HepG2 (cell line): ENCODE results near the gene SLC23A2. TPM values are rescaled to one million over a fixed set of nuclear protein-coding genes. Genes with fewer than 3 reads are reported as not detected.

Experiments
- DMAP1 ChIP-seq: IDR thresholded peaks from 2 replicates; pipeline ENCODE4 v1.6.1; 2016
- GATAD2A ChIP-seq: IDR thresholded peaks from 2 replicates; pipeline ENCODE4 v1.6.1; 2016
- JUNB ChIP-seq: sonication (generic); formaldehyde crosslinking; IDR thresholded peaks from 2 replicates; pipeline ENCODE4 v1.8.0; 2022; ENCODE audit warnings: missing genetic modification reagents, mild to moderate bottlenecking, borderline replicate concordance
- NFIC ChIP-seq: IDR thresholded peaks from 2 replicates; pipeline ENCODE4 v1.6.1; 2012; ENCODE audit warnings: mild to moderate bottlenecking, low read length, inconsistent platforms
- PCBP2 ChIP-seq: fragments of 200-400 bp; formaldehyde crosslinking; optimal IDR thresholded peaks from 2 replicates; pipeline ENCODE3; 2018; ENCODE audit warnings: low read length, low read depth; ENCODE audit not compliant: poor library complexity, severe bottlenecking
- PHF5A ChIP-seq: IDR thresholded peaks from one replicate; pipeline ENCODE4 v1.6.1; 2018; ENCODE audit warnings: low read depth, missing genetic modification reagents; ENCODE audit not compliant: unreplicated experiment
- POLR2A ChIP-seq, 2 experiments: IDR thresholded peaks; 2 replicates each; pipeline ENCODE4 v1.6.1; 2011; ENCODE audit warnings: low read depth in 2 of 2, low read length in 2 of 2, mild to moderate bottlenecking in 1 of 2, moderate library complexity in 1 of 2; ENCODE audit not compliant: insufficient read depth in 1 of 2
- PPARG ChIP-seq: conservative IDR thresholded peaks from 2 replicates; pipeline ENCODE4 v1.6.1; 2016; ENCODE audit warnings: missing biosample characterization, missing genetic modification reagents
- RXRB ChIP-seq: IDR thresholded peaks from 2 replicates; pipeline ENCODE4 v1.6.1; 2016; ENCODE audit warnings: borderline replicate concordance, missing genetic modification reagents, missing compliant biosample characterization
- SP4 ChIP-seq: sonication (generic); formaldehyde crosslinking; IDR thresholded peaks from 2 replicates; pipeline ENCODE4 v1.8.1; 2023; ENCODE audit warnings: mild to moderate bottlenecking, missing genetic modification reagents
- SPEN ChIP-seq: sonication (generic); formaldehyde crosslinking; IDR thresholded peaks from 2 replicates; pipeline ENCODE4 v1.5.1; 2020; ENCODE audit warnings: low read depth, mild to moderate bottlenecking, missing genetic modification reagents
- ZFY ChIP-seq: sonication (generic); formaldehyde crosslinking; IDR thresholded peaks from 2 replicates; pipeline ENCODE4 v1.4.0; 2020; ENCODE audit warnings: missing genetic modification reagents
- ZNF160 ChIP-seq: sonication (generic); formaldehyde crosslinking; IDR thresholded peaks from 2 replicates; pipeline ENCODE4 v1.8.0; 2022; ENCODE audit warnings: mild to moderate bottlenecking, inconsistent platforms, missing genetic modification reagents
- ZNF20 ChIP-seq: sonication (generic); formaldehyde crosslinking; IDR thresholded peaks from 2 replicates; pipeline ENCODE4 v1.4.0; 2020; ENCODE audit warnings: mild to moderate bottlenecking, moderate library complexity, missing genetic modification reagents
- ZNF354B ChIP-seq: sonication (generic); formaldehyde crosslinking; IDR thresholded peaks from 2 replicates; pipeline ENCODE4 v1.8.0; 2022; ENCODE audit warnings: mild to moderate bottlenecking, missing genetic modification reagents
- ZNF556 ChIP-seq: sonication (generic); formaldehyde crosslinking; IDR thresholded peaks from 2 replicates; pipeline ENCODE4 v1.4.0; 2020; ENCODE audit warnings: mild to moderate bottlenecking, missing genetic modification reagents, borderline replicate concordance
- ZNF562 ChIP-seq: sonication (generic); formaldehyde crosslinking; IDR thresholded peaks from 2 replicates; pipeline ENCODE4 v1.8.0; 2022; ENCODE audit warnings: missing genetic modification reagents, borderline replicate concordance
- ZNF564 ChIP-seq: sonication (generic); formaldehyde crosslinking; IDR thresholded peaks from 2 replicates; pipeline ENCODE4 v1.8.1; 2023; ENCODE audit warnings: mild to moderate bottlenecking, missing genetic modification reagents
- ZNF720 ChIP-seq: sonication (generic); formaldehyde crosslinking; IDR thresholded peaks from 2 replicates; pipeline ENCODE4 v1.4.0; 2020; ENCODE audit warnings: missing genetic modification reagents
- ZNF749 ChIP-seq: sonication (generic); formaldehyde crosslinking; IDR thresholded peaks from 2 replicates; pipeline ENCODE4 v1.8.0; 2022; ENCODE audit warnings: mild to moderate bottlenecking, missing genetic modification reagents, moderate library complexity, borderline replicate concordance
- ZNF790 ChIP-seq: sonication (generic); formaldehyde crosslinking; IDR thresholded peaks from 2 replicates; pipeline ENCODE4 v1.8.0; 2022; ENCODE audit warnings: missing genetic modification reagents, mild to moderate bottlenecking, borderline replicate concordance
- polyA plus RNA-seq, 8 experiments: library from polyadenylated mRNA; depleted of rRNA in 3 of 8; stranded (reverse) in 7 of 8; unstranded in 1 of 8; fragments of >200 nt; fragmentation: Illumina TruSeq in 4 of 8; extraction: Trizol in 4 of 8; gene quantifications; 2 replicates each; pipeline versions ENCODE4 v1.2.1 to v1.2.3, GENCODE V29; 2011 to 2016; ENCODE audit warnings: low read depth in 4 of 8, missing spikeins in 1 of 8, mixed read lengths in 1 of 8; ENCODE audit not compliant: insufficient read depth in 1 of 8
- total RNA-seq, 5 experiments: library from RNA; depleted of rRNA; stranded (reverse); fragments of >200 nt; fragmentation: Illumina TruSeq; extraction: Trizol; gene quantifications; 2 replicates each; pipeline ENCODE4 v1.2.3, GENCODE V29; 2016; ENCODE audit warnings: low read depth in 1 of 5
- TF ChIP-seq, protein P1 (sequence below): sonication (generic); formaldehyde crosslinking; IDR thresholded peaks from 2 replicates; pipeline ENCODE4 v1.4.0; 2020; ENCODE audit warnings: missing genetic modification reagents
- TF ChIP-seq, protein P2 (sequence below): sonication (generic); formaldehyde crosslinking; IDR thresholded peaks from 2 replicates; pipeline ENCODE4 v1.8.0; 2022; ENCODE audit warnings: missing genetic modification reagents, mild to moderate bottlenecking, moderate library complexity, borderline replicate concordance
- TF ChIP-seq, protein P3 (sequence below): sonication (generic); formaldehyde crosslinking; IDR thresholded peaks from 2 replicates; pipeline ENCODE4 v1.8.0; 2023; ENCODE audit warnings: mild to moderate bottlenecking, missing genetic modification reagents
- TF ChIP-seq, protein P4 (sequence below): sonication (generic); formaldehyde crosslinking; IDR thresholded peaks from 2 replicates; pipeline ENCODE4 v1.8.0; 2022; ENCODE audit warnings: mild to moderate bottlenecking, missing genetic modification reagents, borderline replicate concordance

The SLC23A2 gene
- total and polyA plus RNA-seq, 2 of the 13 experiments (the other 11 are each of a cell fraction or from before 2014, with no cell fraction given): 42.2 to 51.2 TPM

DNA sequence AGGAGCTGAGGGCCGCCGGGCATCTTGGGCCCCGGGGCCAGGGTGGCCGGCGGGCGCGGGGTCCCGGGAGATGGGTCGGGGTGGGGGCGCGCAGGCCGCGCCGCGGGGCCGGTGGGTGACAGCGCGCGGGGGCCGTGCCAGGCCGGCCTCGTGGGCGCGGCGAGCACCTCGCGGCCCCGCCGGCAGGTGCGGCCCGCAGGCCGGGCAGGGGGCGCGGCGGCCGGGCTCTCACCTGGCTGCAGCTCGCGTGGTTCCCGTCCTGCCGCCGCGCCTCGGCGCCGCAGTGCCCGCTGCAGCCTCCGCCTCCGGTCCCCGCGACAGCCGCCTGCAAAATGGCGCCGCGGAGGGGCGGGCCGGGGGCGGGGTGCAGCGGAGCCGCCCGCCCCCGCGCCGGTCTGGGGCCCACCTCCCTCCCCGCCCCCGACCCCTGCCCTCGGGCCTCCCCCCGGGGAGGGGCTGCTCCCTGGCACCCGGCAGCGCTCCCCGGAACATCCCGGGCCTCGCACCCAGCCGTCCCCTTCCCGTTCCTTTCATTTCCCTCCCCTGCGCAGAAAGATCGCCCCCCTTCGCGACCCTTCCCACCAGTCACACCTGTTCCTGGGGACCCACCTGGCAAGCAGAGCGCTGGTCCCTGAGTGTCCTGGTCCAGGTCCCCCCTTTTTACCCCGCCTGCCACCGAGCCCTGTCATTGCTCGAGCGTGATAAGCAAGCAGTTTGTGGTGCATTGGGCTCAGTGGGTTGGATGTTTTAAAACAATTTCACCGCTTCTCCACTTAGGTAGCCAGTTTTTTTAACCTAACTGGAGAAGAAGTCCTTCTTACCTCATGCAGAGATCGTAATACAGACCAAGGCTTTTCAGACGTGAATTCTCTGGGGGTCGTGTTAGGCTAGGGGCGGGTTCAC is at the start of gene SLC23A2 (continued):
- TF ChIP-seq ZFY (CRISPR knock-in tag) (peak; percentile 35; the same call in 1 of the 2 replicates), ZNF20 (no peak), GATAD2A (CRISPR knock-in tag) (peak; percentile 25; the same call in 1 of the 2 replicates), ZNF790 (CRISPR knock-in tag) (no peak), ZNF720 (CRISPR knock-in tag) (no peak), ZNF556 (CRISPR knock-in tag) (peak; percentile 34; the same call in 1 of the 2 replicates), ZNF749 (CRISPR knock-in tag) (no peak), ZNF564 (CRISPR knock-in tag) (no peak; the same call in 1 of the 2 replicates), PPARG (no peak), JUNB (no peak), ZNF562 (no peak), PHF5A (CRISPR knock-in tag) (no peak), ZNF160 (peak; percentile 64; the same call in 1 of the 2 replicates), ZNF354B (CRISPR knock-in tag) (no peak), RXRB (peak; percentile 40; the same call in 1 of the 2 replicates), POLR2A (IDR thresholded peaks at IDR 0.05; ENCODE audit: insufficient read depth in 1 of 2, low read depth in 2 of 2, low read length in 2 of 2) (peak; percentile 18 to 79; a peak in 2 of 4 replicates), SP4 (CRISPR knock-in tag) (peak; percentile 74), PCBP2 (no peak), NFIC (no peak), SPEN (no peak; the same call in 1 of the 2 replicates), DMAP1 (peak; percentile 22; the same call in 1 of the 2 replicates)
- TF ChIP-seq, protein P1, sequence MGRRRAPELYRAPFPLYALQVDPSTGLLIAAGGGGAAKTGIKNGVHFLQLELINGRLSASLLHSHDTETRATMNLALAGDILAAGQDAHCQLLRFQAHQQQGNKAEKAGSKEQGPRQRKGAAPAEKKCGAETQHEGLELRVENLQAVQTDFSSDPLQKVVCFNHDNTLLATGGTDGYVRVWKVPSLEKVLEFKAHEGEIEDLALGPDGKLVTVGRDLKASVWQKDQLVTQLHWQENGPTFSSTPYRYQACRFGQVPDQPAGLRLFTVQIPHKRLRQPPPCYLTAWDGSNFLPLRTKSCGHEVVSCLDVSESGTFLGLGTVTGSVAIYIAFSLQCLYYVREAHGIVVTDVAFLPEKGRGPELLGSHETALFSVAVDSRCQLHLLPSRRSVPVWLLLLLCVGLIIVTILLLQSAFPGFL: no peak
- TF ChIP-seq, protein P2, sequence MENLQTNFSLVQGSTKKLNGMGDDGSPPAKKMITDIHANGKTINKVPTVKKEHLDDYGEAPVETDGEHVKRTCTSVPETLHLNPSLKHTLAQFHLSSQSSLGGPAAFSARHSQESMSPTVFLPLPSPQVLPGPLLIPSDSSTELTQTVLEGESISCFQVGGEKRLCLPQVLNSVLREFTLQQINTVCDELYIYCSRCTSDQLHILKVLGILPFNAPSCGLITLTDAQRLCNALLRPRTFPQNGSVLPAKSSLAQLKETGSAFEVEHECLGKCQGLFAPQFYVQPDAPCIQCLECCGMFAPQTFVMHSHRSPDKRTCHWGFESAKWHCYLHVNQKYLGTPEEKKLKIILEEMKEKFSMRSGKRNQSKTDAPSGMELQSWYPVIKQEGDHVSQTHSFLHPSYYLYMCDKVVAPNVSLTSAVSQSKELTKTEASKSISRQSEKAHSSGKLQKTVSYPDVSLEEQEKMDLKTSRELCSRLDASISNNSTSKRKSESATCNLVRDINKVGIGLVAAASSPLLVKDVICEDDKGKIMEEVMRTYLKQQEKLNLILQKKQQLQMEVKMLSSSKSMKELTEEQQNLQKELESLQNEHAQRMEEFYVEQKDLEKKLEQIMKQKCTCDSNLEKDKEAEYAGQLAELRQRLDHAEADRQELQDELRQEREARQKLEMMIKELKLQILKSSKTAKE (CRISPR knock-in tag): no peak
- TF ChIP-seq, protein P3, sequence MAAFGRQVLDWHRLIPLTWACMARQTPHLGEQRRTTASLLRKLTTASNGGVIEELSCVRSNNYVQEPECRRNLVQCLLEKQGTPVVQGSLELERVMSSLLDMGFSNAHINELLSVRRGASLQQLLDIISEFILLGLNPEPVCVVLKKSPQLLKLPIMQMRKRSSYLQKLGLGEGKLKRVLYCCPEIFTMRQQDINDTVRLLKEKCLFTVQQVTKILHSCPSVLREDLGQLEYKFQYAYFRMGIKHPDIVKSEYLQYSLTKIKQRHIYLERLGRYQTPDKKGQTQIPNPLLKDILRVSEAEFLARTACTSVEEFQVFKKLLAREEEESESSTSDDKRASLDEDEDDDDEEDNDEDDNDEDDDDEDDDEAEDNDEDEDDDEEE (CRISPR knock-in tag): no peak; the same call in 1 of the 2 replicates
- TF ChIP-seq, protein P4, sequence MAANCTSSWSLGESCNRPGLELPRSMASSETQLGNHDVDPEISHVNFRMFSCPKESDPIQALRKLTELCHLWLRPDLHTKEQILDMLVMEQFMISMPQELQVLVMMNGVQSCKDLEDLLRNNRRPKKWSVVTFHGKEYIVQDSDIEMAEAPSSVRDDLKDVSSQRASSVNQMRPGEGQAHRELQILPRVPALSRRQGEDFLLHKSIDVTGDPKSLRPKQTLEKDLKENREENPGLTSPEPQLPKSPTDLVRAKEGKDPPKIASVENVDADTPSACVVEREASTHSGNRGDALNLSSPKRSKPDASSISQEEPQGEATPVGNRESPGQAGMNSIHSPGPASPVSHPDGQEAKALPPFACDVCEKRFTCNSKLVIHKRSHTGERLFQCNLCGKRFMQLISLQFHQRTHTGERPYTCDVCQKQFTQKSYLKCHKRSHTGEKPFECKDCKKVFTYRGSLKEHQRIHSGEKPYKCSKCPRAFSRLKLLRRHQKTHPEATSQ (CRISPR knock-in tag): no peak
